HG02870 (cell line): Measurements from ENCODE around the gene FAM181B.
A peak's percentile ranks its signal among the peaks of the same experiment; 100 is the strongest.

Experiments used
- ATAC-seq: cut with Tn5 transposase; IDR thresholded peaks from one replicate; pipeline ENCODE4 v1.9.1; 2021; ENCODE audit warnings: mild to moderate bottlenecking, moderate library complexity; ENCODE audit not compliant: unreplicated experiment

The FAM181B gene

DNA sequence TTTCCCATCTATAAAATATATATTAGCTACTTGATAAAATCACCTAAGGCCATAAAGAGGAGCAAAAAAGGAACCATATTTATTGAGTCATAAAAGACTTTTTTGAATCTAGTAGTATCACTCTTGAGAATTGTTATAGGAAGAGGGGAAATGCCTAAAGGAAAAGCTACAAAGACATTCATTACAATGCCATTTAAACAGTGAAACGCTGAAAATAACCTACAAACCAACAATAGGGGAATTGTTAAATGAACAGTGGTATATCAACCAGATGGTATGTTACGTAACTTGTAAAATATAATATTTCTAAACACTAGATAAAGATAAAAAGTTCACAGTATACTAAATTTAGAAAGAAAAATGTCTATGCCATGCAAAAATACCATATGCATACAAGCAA is 47.5 kb downstream of the FAM181B start:
- ATAC-seq = no peak

DNA sequence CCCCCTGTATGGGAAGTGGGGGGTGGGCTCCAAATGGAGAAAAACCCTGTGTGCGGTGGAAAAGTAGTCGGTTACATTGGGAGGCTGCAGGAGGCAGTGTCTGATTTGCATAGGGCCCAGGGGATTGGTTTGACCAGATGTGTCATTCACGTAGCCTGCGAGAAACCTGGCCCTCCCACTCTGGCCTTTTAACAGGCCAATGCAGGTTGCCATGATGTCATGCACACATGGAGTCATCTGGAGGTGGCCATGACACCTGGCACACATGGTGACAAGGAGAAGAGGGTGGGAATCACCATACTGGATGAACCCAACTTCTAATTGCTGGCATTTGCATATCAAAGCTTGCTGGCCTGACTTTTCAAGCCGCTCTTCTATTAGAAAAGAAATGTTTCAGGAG is 50.6 kb downstream of the FAM181B start:
- ATAC-seq = no peak

DNA sequence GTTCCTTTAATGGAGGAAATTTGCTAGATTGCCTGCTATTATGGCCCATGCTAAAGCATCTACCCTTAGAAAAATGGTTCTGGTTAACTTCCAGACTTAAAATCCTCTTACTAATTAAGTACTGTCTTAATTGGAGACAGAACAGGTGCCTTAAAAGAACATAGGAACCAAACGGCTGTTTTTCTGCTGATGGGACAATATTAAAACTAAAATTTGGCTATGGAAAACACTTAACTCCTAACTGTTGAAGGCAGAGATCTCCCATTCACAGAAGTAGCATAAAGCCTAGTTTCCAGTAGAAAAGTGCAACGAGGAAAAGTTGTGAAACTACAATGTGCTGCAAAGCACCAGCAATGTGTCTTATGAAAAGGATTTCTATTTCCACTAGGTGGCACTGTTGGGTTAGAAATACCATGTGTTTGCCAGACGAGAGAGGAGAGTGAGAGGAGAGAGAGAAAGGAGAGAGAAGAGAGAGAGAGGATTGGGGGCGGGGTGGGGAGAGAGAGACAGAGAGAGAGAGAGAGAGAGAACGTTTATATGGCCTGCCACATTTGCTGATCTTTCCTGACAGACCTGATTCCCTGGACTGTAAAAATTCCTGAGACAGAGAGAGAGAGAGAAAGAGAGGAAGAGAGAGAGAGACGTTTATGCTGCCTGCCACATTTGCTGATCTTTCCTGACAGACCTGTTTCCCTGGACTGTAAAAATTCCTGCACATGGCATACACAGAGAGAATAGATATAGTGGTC is 51.5 kb downstream of the FAM181B start:
- ATAC-seq = peak; percentile 90

- no peak for ATAC-seq
Observed at GRCh38 chr11:82680252-82680651, 53.4 kb downstream of the FAM181B start.
